ENCODE measurements around the gene RASAL2. TPM values are rescaled to one million over a fixed set of nuclear protein-coding genes. Genes with fewer than 3 reads are reported as not detected.
"Not testable (repeated sequence)": the region's sequence is repeated elsewhere in the genome, so short reads cannot be mapped to it uniquely, and the experiment has no call there.

RASAL2 gene
- polyA plus RNA-seq, 3 donors = 18.5 to 21.8 (median 19.9) TPM

GRCh38 chr1:178368208-178368607 is 274.3 kb downstream of the RASAL2 start:
- no peak for DNase-seq (ENCODE audit: low read depth in 3 of 3, low spot score in 2 of 3)

GRCh38 chr1:178371235-178371634 is 277.3 kb downstream of the RASAL2 start:
- DNase-seq (ENCODE audit: low read depth in 3 of 3, low spot score in 2 of 3) = peak in 2 of 3 donors; percentile 6 to 9

- peak in 1 of 3 donors; percentile 19 for DNase-seq (ENCODE audit: low read depth in 3 of 3, low spot score in 2 of 3)
Measured at GRCh38 chr1:178371933-178372388, 278.1 kb downstream of the RASAL2 start.

GRCh38 chr1:178374016-178374415 is 280.1 kb downstream of the RASAL2 start:
- DNase-seq (ENCODE audit: low read depth in 3 of 3, low spot score in 2 of 3) = no peak

- DNase-seq (ENCODE audit: low read depth in 3 of 3, low spot score in 2 of 3) = no peak
Measured at GRCh38 chr1:178376008-178376407, 282.1 kb downstream of the RASAL2 start.

GRCh38 chr1:178379807-178380206 is 285.9 kb downstream of the RASAL2 start:
- DNase-seq (ENCODE audit: low read depth in 3 of 3, low spot score in 2 of 3) = no peak

- DNase-seq (ENCODE audit: low read depth in 3 of 3, low spot score in 2 of 3) = no peak
Measured at GRCh38 chr1:178382372-178382771, 288.5 kb downstream of the RASAL2 start.

- no peak for DNase-seq (ENCODE audit: low read depth in 3 of 3, low spot score in 2 of 3)
Measured at GRCh38 chr1:178385662-178386061, 291.8 kb downstream of the RASAL2 start.

GRCh38 chr1:178388418-178389145 is 294.7 kb downstream of the RASAL2 start:
- DNase-seq (ENCODE audit: low read depth in 3 of 3, low spot score in 2 of 3) = no peak

- no peak for DNase-seq (ENCODE audit: low read depth in 3 of 3, low spot score in 2 of 3)
Measured at GRCh38 chr1:178389441-178389840, 295.5 kb downstream of the RASAL2 start.

GRCh38 chr1:178390280-178390679 is 296.4 kb downstream of the RASAL2 start:
- not testable (repeated sequence) for DNase-seq (ENCODE audit: low read depth in 3 of 3, low spot score in 2 of 3)

- DNase-seq (ENCODE audit: low read depth in 3 of 3, low spot score in 2 of 3) = no peak
Measured at GRCh38 chr1:178393370-178393769, 299.5 kb downstream of the RASAL2 start.

- no peak for DNase-seq (ENCODE audit: low read depth in 3 of 3, low spot score in 2 of 3)
Measured at GRCh38 chr1:178396789-178397188, 302.9 kb downstream of the RASAL2 start.

- no peak for DNase-seq (ENCODE audit: low read depth in 3 of 3, low spot score in 2 of 3)
Measured at GRCh38 chr1:178397678-178398077, 303.8 kb downstream of the RASAL2 start.

- no peak for DNase-seq (ENCODE audit: low read depth in 3 of 3, low spot score in 2 of 3)
Measured at GRCh38 chr1:178399177-178399728, 305.3 kb downstream of the RASAL2 start.

GRCh38 chr1:178405137-178405536 is 311.2 kb downstream of the RASAL2 start:
- DNase-seq (ENCODE audit: low read depth in 3 of 3, low spot score in 2 of 3) = no peak

- no peak for DNase-seq (ENCODE audit: low read depth in 3 of 3, low spot score in 2 of 3)
Measured at GRCh38 chr1:178407215-178407614, 313.3 kb downstream of the RASAL2 start.

GRCh38 chr1:178407655-178408054 is 313.8 kb downstream of the RASAL2 start:
- DNase-seq (ENCODE audit: low read depth in 3 of 3, low spot score in 2 of 3) = no peak

- no peak for DNase-seq (ENCODE audit: low read depth in 3 of 3, low spot score in 2 of 3)
Measured at GRCh38 chr1:178408871-178409270, 315.0 kb downstream of the RASAL2 start.

- no peak for DNase-seq (ENCODE audit: low read depth in 3 of 3, low spot score in 2 of 3)
Measured at GRCh38 chr1:178409541-178409940, 315.6 kb downstream of the RASAL2 start.

- no peak for DNase-seq (ENCODE audit: low read depth in 3 of 3, low spot score in 2 of 3)
Measured at GRCh38 chr1:178411756-178412399, 318.0 kb downstream of the RASAL2 start.

- DNase-seq (ENCODE audit: low read depth in 3 of 3, low spot score in 2 of 3) = no peak
Measured at GRCh38 chr1:178412400-178412770, 318.5 kb downstream of the RASAL2 start.
